NB4 (cell line): ENCODE results near the gene FAM32A.

ENCODE experiments used
- DNase-seq: peaks from one replicate; pipeline ENCODE4 v3.0.0; 2010; ENCODE audit warnings: low read depth
- H3K4me3 ChIP-seq: one replicate; pipeline ENCODE4 v1.5.1; 2011; ENCODE audit warnings: mild to moderate bottlenecking, low read depth, low read length, moderate library complexity
- MYC ChIP-seq: IDR thresholded peaks from 2 replicates; pipeline ENCODE4 v1.6.1; 2011; ENCODE audit warnings: low read depth, low read length
- POLR2A ChIP-seq: IDR thresholded peaks from 2 replicates; pipeline ENCODE4 v1.6.1; 2011; ENCODE audit warnings: mild to moderate bottlenecking; ENCODE audit not compliant: insufficient read length; ENCODE audit errors: extremely low read depth
- TF ChIP-seq, protein P1 (sequence below): IDR thresholded peaks from 2 replicates; pipeline ENCODE4 v1.6.1; 2011; ENCODE audit warnings: low read depth, low read length
- TF ChIP-seq, protein P2 (sequence below): IDR thresholded peaks from one replicate; pipeline ENCODE4 v1.5.1; 2012; ENCODE audit warnings: low read depth, low read length

Gene FAM32A

DNA sequence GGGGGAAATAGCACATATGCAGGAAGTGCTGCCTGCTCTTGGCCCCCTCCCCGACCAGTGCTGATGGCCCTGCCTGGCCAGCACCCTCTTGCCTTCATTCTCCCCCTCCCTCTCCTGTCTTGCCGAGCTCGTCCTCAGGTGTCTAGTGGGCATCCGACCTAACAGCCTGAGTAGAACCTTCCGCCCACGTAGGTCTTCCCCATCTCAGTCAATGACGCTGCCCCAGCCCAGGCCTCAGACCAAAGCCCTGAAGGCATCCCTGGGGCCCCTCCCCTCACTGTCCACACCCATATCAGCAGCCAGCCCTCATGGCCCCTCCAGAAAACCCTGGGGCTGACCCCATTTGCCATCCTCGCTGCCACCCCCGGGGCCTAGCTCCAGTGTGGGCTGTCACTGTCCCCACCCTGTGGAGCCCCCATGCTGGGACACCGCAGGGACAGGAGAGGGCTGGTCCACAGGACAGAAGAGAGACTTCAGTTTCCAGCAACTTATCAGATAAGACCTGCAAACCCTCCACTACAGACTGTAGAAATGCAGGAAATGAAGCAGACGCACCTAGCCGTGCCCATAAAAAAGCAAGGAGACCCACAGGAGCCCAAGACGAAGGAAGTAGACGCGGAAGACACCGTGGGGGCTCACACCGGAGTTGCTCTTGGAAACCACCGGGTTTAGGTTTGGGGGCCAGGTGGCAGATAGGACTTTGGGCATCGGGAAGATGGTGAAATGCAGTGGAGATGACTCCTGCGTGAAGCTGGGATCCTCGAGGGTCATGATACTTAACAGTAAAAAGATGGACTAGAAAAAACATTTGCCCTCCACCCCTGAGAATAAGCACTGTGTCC lies 50.8 kb downstream of the FAM32A start:
- no peak overlapping the region for H3K4me3 ChIP-seq
- TF ChIP-seq MYC (no peak), POLR2A (no peak)
- TF ChIP-seq, protein P1, sequence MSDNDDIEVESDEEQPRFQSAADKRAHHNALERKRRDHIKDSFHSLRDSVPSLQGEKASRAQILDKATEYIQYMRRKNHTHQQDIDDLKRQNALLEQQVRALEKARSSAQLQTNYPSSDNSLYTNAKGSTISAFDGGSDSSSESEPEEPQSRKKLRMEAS, result no peak
- TF ChIP-seq, protein P2, sequence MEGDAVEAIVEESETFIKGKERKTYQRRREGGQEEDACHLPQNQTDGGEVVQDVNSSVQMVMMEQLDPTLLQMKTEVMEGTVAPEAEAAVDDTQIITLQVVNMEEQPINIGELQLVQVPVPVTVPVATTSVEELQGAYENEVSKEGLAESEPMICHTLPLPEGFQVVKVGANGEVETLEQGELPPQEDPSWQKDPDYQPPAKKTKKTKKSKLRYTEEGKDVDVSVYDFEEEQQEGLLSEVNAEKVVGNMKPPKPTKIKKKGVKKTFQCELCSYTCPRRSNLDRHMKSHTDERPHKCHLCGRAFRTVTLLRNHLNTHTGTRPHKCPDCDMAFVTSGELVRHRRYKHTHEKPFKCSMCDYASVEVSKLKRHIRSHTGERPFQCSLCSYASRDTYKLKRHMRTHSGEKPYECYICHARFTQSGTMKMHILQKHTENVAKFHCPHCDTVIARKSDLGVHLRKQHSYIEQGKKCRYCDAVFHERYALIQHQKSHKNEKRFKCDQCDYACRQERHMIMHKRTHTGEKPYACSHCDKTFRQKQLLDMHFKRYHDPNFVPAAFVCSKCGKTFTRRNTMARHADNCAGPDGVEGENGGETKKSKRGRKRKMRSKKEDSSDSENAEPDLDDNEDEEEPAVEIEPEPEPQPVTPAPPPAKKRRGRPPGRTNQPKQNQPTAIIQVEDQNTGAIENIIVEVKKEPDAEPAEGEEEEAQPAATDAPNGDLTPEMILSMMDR, result no peak
- no peak for DNase-seq
